Measurements from ENCODE around the gene TNNT1.
"Not testable (repeated sequence)": the region's sequence is repeated elsewhere in the genome, so short reads cannot be mapped to it uniquely, and the experiment has no call there.

The TNNT1 gene

DNA sequence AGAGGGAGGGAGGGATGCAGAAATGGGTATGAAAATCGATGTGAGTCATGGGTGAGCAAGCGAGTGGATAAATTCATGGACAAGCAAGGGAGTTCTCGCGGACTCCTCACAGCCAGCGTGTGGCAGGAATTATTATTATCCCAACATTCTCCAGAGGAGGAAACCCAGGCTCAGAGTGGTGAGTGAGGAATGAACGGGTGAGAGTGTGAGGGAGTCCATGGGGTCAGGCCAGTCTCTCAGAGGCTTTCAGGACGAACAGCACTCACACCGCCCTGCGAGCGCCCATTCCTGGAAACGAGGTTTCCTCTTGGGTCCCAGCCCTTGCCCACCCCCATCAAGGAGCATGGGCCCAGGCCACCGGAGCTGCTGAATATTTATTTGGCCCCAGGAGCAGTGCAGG, 23.7 kb upstream of the TNNT1 start:
- no peak overlapping the region for H3K27ac ChIP-seq (ENCODE audit: low read length)

DNA sequence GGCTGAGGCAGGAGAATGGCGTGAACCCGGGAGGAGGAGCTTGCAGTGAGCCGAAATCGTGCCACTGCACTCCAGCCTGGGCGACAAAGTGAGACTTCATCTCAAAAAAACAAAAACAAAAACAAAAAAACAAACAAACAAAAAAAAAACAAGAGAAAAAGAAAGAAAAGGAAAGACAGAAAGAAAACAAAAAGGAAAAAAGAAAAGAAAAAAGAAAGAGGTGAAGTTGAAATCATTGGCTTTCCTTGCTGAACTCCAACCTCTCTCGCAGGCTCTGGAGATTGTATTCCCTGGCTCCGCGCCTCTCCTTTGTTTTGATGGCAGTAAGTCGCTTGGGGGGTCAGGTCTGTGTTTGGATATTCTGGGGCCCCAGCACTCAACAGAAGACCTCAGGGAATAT, 23.3 kb upstream of the TNNT1 start:
- H3K9ac ChIP-seq (ENCODE audit: low read length); H3K27me3 ChIP-seq (ENCODE audit: low read depth, low read length); H3K36me3 ChIP-seq (replicated peaks; ENCODE audit: low read depth, low read length); H4K20me1 ChIP-seq (ENCODE audit: insufficient read depth, low read length); H3K27ac ChIP-seq (ENCODE audit: low read length); H2AFZ ChIP-seq (ENCODE audit: low read depth, low read length); H3K4me2 ChIP-seq (ENCODE audit: low read length); H3K79me2 ChIP-seq (ENCODE audit: low read length); H3K4me1 ChIP-seq (ENCODE audit: low read length); H3K9me3 ChIP-seq (ENCODE audit: insufficient read depth, low read length); H3K4me3 ChIP-seq (ENCODE audit: low read length): not testable (repeated sequence)

More for the DNA sequence above, 23.7 kb upstream of the TNNT1 start:
- H3K9me3 ChIP-seq (ENCODE audit: insufficient read depth, low read length), result no peaks in the 10 kb centered on the region
- H4K20me1 ChIP-seq (ENCODE audit: insufficient read depth, low read length), result no peaks in the 10 kb centered on the region
- H3K27me3 ChIP-seq (ENCODE audit: low read depth, low read length), result peaks cover 4% of the 10 kb centered on the region; the same call in 1 of the 2 replicates
- no peaks in the 10 kb centered on the region for H3K79me2 ChIP-seq (ENCODE audit: low read length)
- no peak overlapping the region for H2AFZ ChIP-seq (ENCODE audit: low read depth, low read length)
- no peak overlapping the region for H3K4me3 ChIP-seq (ENCODE audit: low read length)
- no peaks in the 10 kb centered on the region for H3K36me3 ChIP-seq (replicated peaks; ENCODE audit: low read depth, low read length)
- no peak overlapping the region for H3K9ac ChIP-seq (ENCODE audit: low read length)
- TF ChIP-seq EZH2phosphoT487 (IDR thresholded peaks at IDR 0.05; ENCODE audit: low read depth), result no peak
- TF ChIP-seq, protein P1, sequence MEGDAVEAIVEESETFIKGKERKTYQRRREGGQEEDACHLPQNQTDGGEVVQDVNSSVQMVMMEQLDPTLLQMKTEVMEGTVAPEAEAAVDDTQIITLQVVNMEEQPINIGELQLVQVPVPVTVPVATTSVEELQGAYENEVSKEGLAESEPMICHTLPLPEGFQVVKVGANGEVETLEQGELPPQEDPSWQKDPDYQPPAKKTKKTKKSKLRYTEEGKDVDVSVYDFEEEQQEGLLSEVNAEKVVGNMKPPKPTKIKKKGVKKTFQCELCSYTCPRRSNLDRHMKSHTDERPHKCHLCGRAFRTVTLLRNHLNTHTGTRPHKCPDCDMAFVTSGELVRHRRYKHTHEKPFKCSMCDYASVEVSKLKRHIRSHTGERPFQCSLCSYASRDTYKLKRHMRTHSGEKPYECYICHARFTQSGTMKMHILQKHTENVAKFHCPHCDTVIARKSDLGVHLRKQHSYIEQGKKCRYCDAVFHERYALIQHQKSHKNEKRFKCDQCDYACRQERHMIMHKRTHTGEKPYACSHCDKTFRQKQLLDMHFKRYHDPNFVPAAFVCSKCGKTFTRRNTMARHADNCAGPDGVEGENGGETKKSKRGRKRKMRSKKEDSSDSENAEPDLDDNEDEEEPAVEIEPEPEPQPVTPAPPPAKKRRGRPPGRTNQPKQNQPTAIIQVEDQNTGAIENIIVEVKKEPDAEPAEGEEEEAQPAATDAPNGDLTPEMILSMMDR (IDR thresholded peaks at IDR 0.05; ENCODE audit: low read depth, low read length), result no peak
- no peaks in the 10 kb centered on the region for H3K4me1 ChIP-seq (ENCODE audit: low read length)
- H3K4me2 ChIP-seq (ENCODE audit: low read length), result no peak overlapping the region

DNA sequence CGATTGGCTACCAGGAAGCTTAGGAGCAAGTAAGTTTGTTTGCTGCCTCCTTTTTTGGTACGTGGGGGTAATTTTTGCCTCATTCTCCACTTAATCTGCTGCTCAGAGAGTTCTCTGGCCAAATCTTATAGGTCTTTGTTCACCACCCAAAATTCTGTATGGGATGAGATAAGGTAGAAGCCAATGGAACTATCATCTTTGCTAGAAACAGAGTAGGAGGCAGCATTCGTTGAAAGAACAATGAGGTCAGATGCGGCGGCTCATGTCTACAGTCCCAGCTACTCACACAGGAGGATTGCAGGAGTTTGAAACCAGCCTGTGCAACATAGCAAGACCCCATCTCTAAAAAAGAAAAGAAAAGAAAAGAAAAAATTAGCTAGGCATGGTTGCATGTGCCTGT, 22.4 kb upstream of the TNNT1 start:
- Histone ChIP-seq H3K27me3 (ENCODE audit: low read depth, low read length) (peaks cover 4% of the 10 kb centered on the region; the same call in 1 of the 2 replicates), H3K9me3 (ENCODE audit: insufficient read depth, low read length) (no peaks in the 10 kb centered on the region), H3K9ac (ENCODE audit: low read length) (no peak overlapping the region), H3K4me1 (ENCODE audit: low read length) (no peaks in the 10 kb centered on the region), H2AFZ (ENCODE audit: low read depth, low read length) (no peak overlapping the region), H3K36me3 (replicated peaks; ENCODE audit: low read depth, low read length) (no peaks in the 10 kb centered on the region), H3K79me2 (ENCODE audit: low read length) (no peaks in the 10 kb centered on the region), H3K27ac (ENCODE audit: low read length) (no peak overlapping the region), H4K20me1 (ENCODE audit: insufficient read depth, low read length) (no peaks in the 10 kb centered on the region), H3K4me3 (ENCODE audit: low read length) (no peak overlapping the region), H3K4me2 (ENCODE audit: low read length) (no peak overlapping the region)
- TF ChIP-seq, protein P1 (IDR thresholded peaks at IDR 0.05; ENCODE audit: low read depth, low read length), result no peak
- no peak for TF ChIP-seq EZH2phosphoT487 (IDR thresholded peaks at IDR 0.05; ENCODE audit: low read depth)

DNA sequence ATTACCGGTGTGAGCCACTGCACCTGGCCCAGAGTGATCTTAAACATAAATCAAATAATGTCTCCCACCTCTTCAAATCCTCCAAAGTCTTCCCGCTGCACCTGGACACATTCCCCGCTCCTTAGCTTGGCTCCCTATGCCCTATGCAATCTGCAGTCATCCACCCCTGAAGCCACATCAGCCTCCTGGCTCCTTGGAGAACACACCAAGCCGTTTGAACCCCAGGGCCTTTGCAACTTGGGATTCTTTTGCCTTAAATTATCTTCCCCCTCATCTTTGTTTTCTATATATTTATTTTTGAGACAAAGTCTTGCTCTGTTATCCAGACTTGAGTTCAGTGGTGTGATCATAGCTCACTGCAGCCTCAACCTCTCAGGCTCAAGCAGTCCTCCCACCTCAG, 20.1 kb upstream of the TNNT1 start:
- Histone ChIP-seq H3K9me3 (ENCODE audit: insufficient read depth, low read length) (no peaks in the 10 kb centered on the region), H3K27me3 (ENCODE audit: low read depth, low read length) (peaks cover 4% of the 10 kb centered on the region; the same call in 1 of the 2 replicates), H3K9ac (ENCODE audit: low read length) (no peak overlapping the region), H2AFZ (ENCODE audit: low read depth, low read length) (no peak overlapping the region), H3K4me2 (ENCODE audit: low read length) (no peak overlapping the region), H3K79me2 (ENCODE audit: low read length) (no peaks in the 10 kb centered on the region), H3K4me3 (ENCODE audit: low read length) (no peak overlapping the region), H3K27ac (ENCODE audit: low read length) (no peak overlapping the region), H3K4me1 (ENCODE audit: low read length) (no peaks in the 10 kb centered on the region), H3K36me3 (replicated peaks; ENCODE audit: low read depth, low read length) (no peaks in the 10 kb centered on the region), H4K20me1 (ENCODE audit: insufficient read depth, low read length) (no peaks in the 10 kb centered on the region)
- TF ChIP-seq, protein P1 (IDR thresholded peaks at IDR 0.05; ENCODE audit: low read depth, low read length), result no peak
